Measurements from ENCODE around the gene STK32C. TPM values are rescaled to one million over a fixed set of nuclear protein-coding genes. Genes with fewer than 3 reads are reported as not detected.
A peak's percentile ranks its signal among the peaks of the same experiment; 100 is the strongest.

STK32C gene
- total RNA-seq, 8 experiments from 2014 or later: 7.3 to 31.0 (median 22.7) TPM

- WGBS, 10 experiments: 35 to 80% (median 60%) methylated on average over 1 to 5 of the region's 9 CpGs; no CpG with 5 or more reads in 5 of the 10 experiments
- H3K4me1 ChIP-seq (replicated peaks in 1 of 2): peaks cover 18 to 20% of the 10 kb centered on the region in 2 donors
- in situ Hi-C loops (cut with MboI; ENCODE audit: low pct_unique_long_range_greater_than_20kb in 2 of 9, low sequenced_read_pairs in 9 of 9, unreplicated experiment in 9 of 9): no loop called here
- no peak overlapping the region for H3K4me3 ChIP-seq
- no peak for ATAC-seq (replicated peaks in 6 of 8)
- no peak overlapping the region for H3K27ac ChIP-seq
Observed at GRCh38 chr10:132277311-132277741, 30.4 kb downstream of the STK32C start.

GRCh38 chr10:132276706-132277105, 31.0 kb downstream of the STK32C start:
- Histone ChIP-seq H3K4me1 (replicated peaks in 1 of 2) (peaks cover 20 to 24% of the 10 kb centered on the region in 2 donors), H3K4me3 (no peak overlapping the region), H3K27ac (no peak overlapping the region)
- no peak for ATAC-seq (replicated peaks in 6 of 8)
- in situ Hi-C loops (cut with MboI; ENCODE audit: low pct_unique_long_range_greater_than_20kb in 2 of 9, low sequenced_read_pairs in 9 of 9, unreplicated experiment in 9 of 9): no loop called here
- 60% methylated on average over 4 of the region's 7 CpGs; no CpG with 5 or more reads in 9 of the 10 experiments for WGBS, 10 experiments

- Histone ChIP-seq H3K4me1 (replicated peaks in 1 of 2) (peaks cover 23 to 24% of the 10 kb centered on the region in 2 donors), H3K27ac (no peak overlapping the region), H3K4me3 (no peak overlapping the region)
- no peak for ATAC-seq (replicated peaks in 6 of 8)
- in situ Hi-C loops (cut with MboI; ENCODE audit: low pct_unique_long_range_greater_than_20kb in 2 of 9, low sequenced_read_pairs in 9 of 9, unreplicated experiment in 9 of 9): no loop called here
- WGBS, 10 experiments: 29 to 100% (median 97%) methylated on average over 1 to 8 of the region's 13 CpGs; no CpG with 5 or more reads in 4 of the 10 experiments
Observed at GRCh38 chr10:132276179-132276675, 31.5 kb downstream of the STK32C start.

- Histone ChIP-seq H3K4me1 (replicated peaks in 1 of 2) (peaks cover 29% of the 10 kb centered on the region in 2 donors), H3K27ac (no peak overlapping the region), H3K4me3 (no peak overlapping the region)
- in situ Hi-C loops (cut with MboI; ENCODE audit: low pct_unique_long_range_greater_than_20kb in 2 of 9, low sequenced_read_pairs in 9 of 9, unreplicated experiment in 9 of 9): no loop called here
- no peak for ATAC-seq (replicated peaks in 6 of 8)
- 92 to 100% (median 97%) methylated on average over 1 to 16 of the region's 26 CpGs; no CpG with 5 or more reads in 4 of the 10 experiments for WGBS, 10 experiments
Observed at GRCh38 chr10:132275426-132276178, 32.1 kb downstream of the STK32C start.

GRCh38 chr10:132274986-132275385, 32.8 kb downstream of the STK32C start:
- no peak overlapping the region for H3K4me3 ChIP-seq
- 67 to 80% methylated on average over 1 of the region's 9 CpGs; no CpG with 5 or more reads in 8 of the 10 experiments for WGBS, 10 experiments
- H3K4me1 ChIP-seq (replicated peaks in 1 of 2): peaks cover 35% of the 10 kb centered on the region in 2 donors
- no peak for ATAC-seq (replicated peaks in 6 of 8)
- in situ Hi-C loops (cut with MboI; ENCODE audit: low pct_unique_long_range_greater_than_20kb in 2 of 9, low sequenced_read_pairs in 9 of 9, unreplicated experiment in 9 of 9): no loop called here
- H3K27ac ChIP-seq: no peak overlapping the region

- H3K4me3 ChIP-seq: no peak overlapping the region
- peaks cover 39% of the 10 kb centered on the region in 2 donors for H3K4me1 ChIP-seq (replicated peaks in 1 of 2)
- H3K27ac ChIP-seq: no peak overlapping the region
- in situ Hi-C loops (cut with MboI; ENCODE audit: low pct_unique_long_range_greater_than_20kb in 2 of 9, low sequenced_read_pairs in 9 of 9, unreplicated experiment in 9 of 9): no loop called here
- WGBS, 10 experiments: 86 to 97% (median 89%) methylated on average over 5 to 9 of the region's 19 CpGs; no CpG with 5 or more reads in 7 of the 10 experiments
- ATAC-seq (replicated peaks in 6 of 8): no peak
Observed at GRCh38 chr10:132274581-132274980, 33.2 kb downstream of the STK32C start.

- 75 to 97% (median 83%) methylated on average over 1 to 6 of the region's 11 CpGs; no CpG with 5 or more reads in 3 of the 10 experiments for WGBS, 10 experiments
- in situ Hi-C loops (cut with MboI; ENCODE audit: low pct_unique_long_range_greater_than_20kb in 2 of 9, low sequenced_read_pairs in 9 of 9, unreplicated experiment in 9 of 9): no loop called here
- no peak for ATAC-seq (replicated peaks in 6 of 8)
- Histone ChIP-seq H3K4me1 (replicated peaks in 1 of 2) (peaks cover 41 to 44% of the 10 kb centered on the region in 2 donors), H3K27ac (no peak overlapping the region), H3K4me3 (no peak overlapping the region)
Observed at GRCh38 chr10:132273966-132274365, 33.8 kb downstream of the STK32C start.

- in situ Hi-C loops (cut with MboI; ENCODE audit: low pct_unique_long_range_greater_than_20kb in 2 of 9, low sequenced_read_pairs in 9 of 9, unreplicated experiment in 9 of 9): no loop called here
- 65 to 94% (median 89%) methylated on average over 4 to 8 of the region's 8 CpGs for WGBS, 10 experiments
- Histone ChIP-seq H3K4me3 (no peak overlapping the region), H3K27ac (no peak overlapping the region), H3K4me1 (replicated peaks in 1 of 2) (peaks cover 43 to 44% of the 10 kb centered on the region in 2 donors)
- ATAC-seq (replicated peaks in 6 of 8): no peak
Observed at GRCh38 chr10:132273304-132273944, 34.3 kb downstream of the STK32C start.

- peak in 3 of 8 experiments; percentile 4 to 96 (median 96) for ATAC-seq (replicated peaks in 6 of 8)
- H3K4me3 ChIP-seq: no peak overlapping the region
Observed at GRCh38 chr10:132272231-132272971, 35.3 kb downstream of the STK32C start.

GRCh38 chr10:132271458-132272230, 36.1 kb downstream of the STK32C start:
- Histone ChIP-seq H3K27ac (peak overlapping the region in 1 of 2 donors; percentile 91), H3K4me3 (no peak overlapping the region), H3K4me1 (replicated peaks in 1 of 2) (peaks cover 50 to 51% of the 10 kb centered on the region in 2 donors)
- in situ Hi-C loops (cut with MboI; ENCODE audit: low pct_unique_long_range_greater_than_20kb in 2 of 9, low sequenced_read_pairs in 9 of 9, unreplicated experiment in 9 of 9): no loop called here
- ATAC-seq (replicated peaks in 6 of 8): no peak
- 37 to 80% (median 71%) methylated on average over 2 to 5 of the region's 27 CpGs; no CpG with 5 or more reads in 6 of the 10 experiments for WGBS, 10 experiments

More at GRCh38 chr10:132272231-132272971, 35.3 kb downstream of the STK32C start:
- WGBS, 10 experiments: 20 to 67% (median 51%) methylated on average over 1 to 13 of the region's 35 CpGs; no CpG with 5 or more reads in 2 of the 10 experiments
- in situ Hi-C loops (cut with MboI; ENCODE audit: low pct_unique_long_range_greater_than_20kb in 2 of 9, low sequenced_read_pairs in 9 of 9, unreplicated experiment in 9 of 9): no loop called here
- H3K27ac ChIP-seq: peak overlapping the region in 1 of 2 donors; percentile 59
- H3K4me1 ChIP-seq (replicated peaks in 1 of 2): peaks cover 43 to 44% of the 10 kb centered on the region in 2 donors

GRCh38 chr10:132270721-132271457, 36.9 kb downstream of the STK32C start:
- 58 to 100% (median 84%) methylated on average over 1 to 3 of the region's 11 CpGs; no CpG with 5 or more reads in 6 of the 10 experiments for WGBS, 10 experiments
- no peak overlapping the region for H3K4me3 ChIP-seq
- peaks cover 57 to 58% of the 10 kb centered on the region in 2 donors for H3K4me1 ChIP-seq (replicated peaks in 1 of 2)
- peak overlapping the region; percentile 83 to 91 for H3K27ac ChIP-seq
- no peak for ATAC-seq (replicated peaks in 6 of 8)
- in situ Hi-C loops (cut with MboI; ENCODE audit: low pct_unique_long_range_greater_than_20kb in 2 of 9, low sequenced_read_pairs in 9 of 9, unreplicated experiment in 9 of 9): no loop called here

Measured in motor neuron (in vitro differentiated cells).